Lung (tissue), 12 donors: Measurements from ENCODE around the gene CNGB1. TPM values are rescaled to one million over a fixed set of nuclear protein-coding genes. Genes with fewer than 3 reads are reported as not detected.
A peak's percentile ranks its signal among the peaks of the same experiment; 100 is the strongest.

ENCODE experiments used
- ATAC-seq: fragments of 200-7000 bp; cut with Tn5 transposase; one replicate; pipeline ENCODE4 v1.9.1; 2020; ENCODE audit warnings: moderate number of reproducible peaks; ENCODE audit not compliant: insufficient read depth, low FRiP score
- DNase-seq, 3 donors: peaks; one replicate each; pipeline ENCODE4 v3.0.0-alpha.2; 2013 to 2017
- H3K27ac ChIP-seq, 2 donors: one replicate each; pipeline ENCODE4 v1.5.1; 2013; ENCODE audit warnings: mild to moderate bottlenecking in 2 of 2, moderate library complexity in 2 of 2, control low read depth in 1 of 2, inconsistent platforms in 1 of 2, low read depth in 1 of 2, low read length in 1 of 2
- H3K27me3 ChIP-seq, 3 donors: one replicate each; pipeline ENCODE4 v1.5.1; 2013; ENCODE audit warnings: low read length in 2 of 3; ENCODE audit not compliant: control insufficient read depth in 3 of 3, insufficient read depth in 3 of 3
- H3K36me3 ChIP-seq, 4 donors: one replicate each; pipeline ENCODE4 v1.5.1; 2013; ENCODE audit warnings: low read length in 4 of 4, mild to moderate bottlenecking in 1 of 4, moderate library complexity in 1 of 4; ENCODE audit not compliant: control insufficient read depth in 4 of 4, insufficient read depth in 4 of 4
- H3K4me1 ChIP-seq, 5 donors: one replicate each; pipeline ENCODE4 v1.5.1; 2013; ENCODE audit warnings: low read length in 5 of 5, mild to moderate bottlenecking in 2 of 5, moderate library complexity in 1 of 5; ENCODE audit not compliant: control insufficient read depth in 5 of 5, insufficient read depth in 5 of 5
- H3K4me3 ChIP-seq: one replicate; pipeline ENCODE4 v1.5.1; 2013; ENCODE audit warnings: mild to moderate bottlenecking, control low read depth, moderate library complexity
- H3K9ac ChIP-seq, 2 donors: one replicate each; pipeline ENCODE4 v1.5.1; 2013; ENCODE audit warnings: low read length in 2 of 2, control low read depth in 1 of 2; ENCODE audit not compliant: insufficient read depth in 1 of 2
- H3K9me3 ChIP-seq, 4 donors: one replicate each; pipeline ENCODE4 v1.5.1; 2013; ENCODE audit warnings: low read length in 3 of 4, mild to moderate bottlenecking in 1 of 4, moderate library complexity in 1 of 4; ENCODE audit not compliant: control insufficient read depth in 4 of 4, insufficient read depth in 3 of 4
- WGBS, 2 donors: extraction: QIAGEN DNeasy Blood & Tissue Kit; methylation state at CpG; one replicate each; pipeline ENCODE4 v1.1.7; 2013; 5-methylcytosine and 5-hydroxymethylcytosine counted together
- polyA plus RNA-seq, 2 donors: library from polyadenylated mRNA; stranded (reverse); fragments of 200-250 nt; gene quantifications; one replicate each; pipeline ENCODE4 v1.2.1, GENCODE V29; 2013
- total RNA-seq, 2 donors: library from RNA; depleted of rRNA in 1 of 2; stranded (reverse); fragments of >200 nt in 1 of 2; gene quantifications; one replicate each; pipeline ENCODE4 v1.2.1, GENCODE V29; 2014 to 2021
- TF ChIP-seq, protein P1 (sequence below): IDR thresholded peaks from 2 replicates; pipeline ENCODE4 v1.5.1; 2012; ENCODE audit warnings: mild to moderate bottlenecking; ENCODE audit errors: control extremely low read depth, extremely low read depth
- donor health status: control.
- donor health status: control.
- donor health status: Bipolar disorder and iron deficiency.
- donor health status: healthy.
- donor health status: DM: yes; HTN: yes; CAD: no.

The CNGB1 gene
- total and polyA plus RNA-seq, 4 donors: 0.14 to 0.43 (median 0.19) TPM

DNA sequence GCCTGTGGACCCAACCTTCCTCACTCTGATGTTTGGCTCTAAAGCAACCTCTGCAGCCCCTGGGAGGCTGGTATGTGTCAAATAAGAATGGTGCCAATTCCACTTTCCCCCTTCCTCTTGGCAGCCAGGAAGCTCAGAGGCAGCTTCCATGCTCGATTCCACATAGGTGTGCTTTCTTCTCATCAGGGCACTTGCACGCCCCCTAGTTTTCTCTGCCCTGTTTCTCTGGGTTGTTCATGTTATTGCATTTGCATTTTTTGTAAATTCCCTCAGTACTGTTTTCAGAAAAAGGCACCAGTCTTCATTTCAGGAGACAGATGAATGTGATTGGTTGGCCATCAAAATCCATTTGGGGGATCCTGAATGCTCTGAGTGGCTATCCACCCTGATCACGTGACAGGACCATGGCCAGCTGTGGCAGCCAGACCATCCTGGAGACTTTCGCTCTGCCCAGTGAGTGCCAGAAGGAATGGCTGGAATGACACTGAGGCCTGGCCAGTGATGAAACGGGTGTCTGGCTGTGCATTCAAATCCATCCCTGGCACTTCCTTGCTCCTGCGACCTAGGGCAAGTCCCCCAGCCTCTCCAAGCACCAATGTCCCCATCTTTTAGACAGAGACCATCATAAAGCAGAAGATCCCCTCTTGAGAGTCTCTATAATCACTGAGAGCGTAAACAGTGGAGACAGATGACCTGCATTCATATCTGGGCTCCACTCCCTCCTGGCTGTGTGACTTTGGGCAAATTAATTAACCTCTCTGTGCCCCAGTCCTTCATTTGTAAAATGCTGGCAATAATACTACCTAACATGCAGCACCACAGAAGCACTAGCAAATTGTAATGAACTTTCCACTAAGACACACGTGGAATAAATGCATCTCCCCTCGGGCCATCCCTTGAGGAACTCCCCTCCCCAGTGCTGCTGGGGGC, 56.4 kb downstream of the CNGB1 start:
- H3K27ac ChIP-seq: no peak overlapping the region
- H3K9ac ChIP-seq: no peak overlapping the region
- WGBS, 2 donors: 80 to 85% methylated on average over 9 of the region's 9 CpGs
- DNase-seq: no peak
- no peak overlapping the region for H3K4me3 ChIP-seq
- TF ChIP-seq, protein P1, sequence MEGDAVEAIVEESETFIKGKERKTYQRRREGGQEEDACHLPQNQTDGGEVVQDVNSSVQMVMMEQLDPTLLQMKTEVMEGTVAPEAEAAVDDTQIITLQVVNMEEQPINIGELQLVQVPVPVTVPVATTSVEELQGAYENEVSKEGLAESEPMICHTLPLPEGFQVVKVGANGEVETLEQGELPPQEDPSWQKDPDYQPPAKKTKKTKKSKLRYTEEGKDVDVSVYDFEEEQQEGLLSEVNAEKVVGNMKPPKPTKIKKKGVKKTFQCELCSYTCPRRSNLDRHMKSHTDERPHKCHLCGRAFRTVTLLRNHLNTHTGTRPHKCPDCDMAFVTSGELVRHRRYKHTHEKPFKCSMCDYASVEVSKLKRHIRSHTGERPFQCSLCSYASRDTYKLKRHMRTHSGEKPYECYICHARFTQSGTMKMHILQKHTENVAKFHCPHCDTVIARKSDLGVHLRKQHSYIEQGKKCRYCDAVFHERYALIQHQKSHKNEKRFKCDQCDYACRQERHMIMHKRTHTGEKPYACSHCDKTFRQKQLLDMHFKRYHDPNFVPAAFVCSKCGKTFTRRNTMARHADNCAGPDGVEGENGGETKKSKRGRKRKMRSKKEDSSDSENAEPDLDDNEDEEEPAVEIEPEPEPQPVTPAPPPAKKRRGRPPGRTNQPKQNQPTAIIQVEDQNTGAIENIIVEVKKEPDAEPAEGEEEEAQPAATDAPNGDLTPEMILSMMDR: no peak
- H3K36me3 ChIP-seq: no peaks in the 10 kb centered on the region
- H3K4me1 ChIP-seq: no peaks in the 10 kb centered on the region
- H3K9me3 ChIP-seq: no peaks in the 10 kb centered on the region
- ATAC-seq: no peak
- H3K27me3 ChIP-seq: peaks cover 0 to 3% (median 0%) of the 10 kb centered on the region in 3 donors

DNA sequence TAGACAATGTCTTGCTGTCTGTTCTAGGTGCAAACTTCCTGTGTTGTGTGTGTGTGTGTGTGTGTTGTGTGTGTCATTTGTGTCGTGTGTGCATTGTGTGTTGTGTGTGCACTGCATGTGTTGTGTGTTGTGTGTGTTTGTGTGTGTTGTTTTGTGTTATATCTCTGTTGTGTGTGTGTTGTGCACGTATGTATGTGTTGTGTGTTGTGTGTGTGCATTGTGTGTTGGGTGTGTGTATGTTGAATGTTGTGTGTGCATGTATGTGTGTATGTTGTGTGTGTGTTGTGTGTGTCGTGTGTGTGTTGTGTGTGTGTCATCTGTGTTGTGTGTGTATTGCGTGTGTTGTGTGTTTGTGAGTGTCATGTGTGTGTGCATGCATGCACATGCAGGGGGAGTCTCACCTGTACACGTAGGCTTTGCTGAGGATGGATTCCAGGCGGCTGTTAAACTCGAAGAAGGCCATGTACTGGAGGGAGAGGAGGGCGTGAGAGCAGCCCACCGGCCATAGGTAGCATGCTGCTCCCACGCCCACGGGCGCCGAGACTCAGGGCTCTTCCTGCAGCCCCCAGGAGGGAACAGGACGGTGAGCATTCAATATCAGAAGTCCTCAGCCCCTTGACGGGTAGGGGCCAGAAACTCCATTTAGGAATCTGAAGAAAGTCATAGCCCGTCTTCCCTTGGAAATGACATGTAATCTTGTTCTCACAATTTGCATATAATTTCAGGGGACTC, 58.2 kb downstream of the CNGB1 start:
- Histone ChIP-seq H3K27me3 (peaks cover 0 to 3% (median 0%) of the 10 kb centered on the region in 3 donors), H3K9me3 (no peaks in the 10 kb centered on the region), H3K27ac (no peak overlapping the region), H3K4me1 (no peaks in the 10 kb centered on the region), H3K4me3 (no peak overlapping the region), H3K9ac (no peak overlapping the region), H3K36me3 (no peaks in the 10 kb centered on the region)
- ATAC-seq: peak; percentile 19
- DNase-seq: no peak
- TF ChIP-seq, protein P1: no peak
- 85 to 88% methylated on average over 16 of the region's 16 CpGs for WGBS, 2 donors

DNA sequence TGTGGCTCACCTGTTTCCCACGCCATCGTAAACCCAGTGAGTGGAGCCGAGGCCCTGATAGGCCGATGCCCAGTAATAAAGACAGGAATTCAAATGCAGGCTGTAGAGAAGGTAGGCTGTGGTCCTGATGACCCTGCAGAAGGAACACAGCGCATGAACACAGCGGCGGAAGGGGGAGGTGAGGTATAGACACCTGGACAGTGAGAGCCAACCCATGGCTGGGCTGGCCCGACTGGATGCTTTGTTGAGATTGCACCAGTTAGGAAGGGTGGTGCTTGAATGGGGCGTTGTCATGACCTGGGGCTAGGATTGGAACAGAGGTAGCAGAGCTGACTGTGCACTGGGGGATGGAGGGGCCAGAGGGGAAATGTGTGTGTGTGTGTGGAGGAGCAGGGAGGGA, 59.2 kb downstream of the CNGB1 start:
- no peak overlapping the region for H3K27ac ChIP-seq
- ATAC-seq: no peak
- no peak overlapping the region for H3K9ac ChIP-seq
- no peak overlapping the region for H3K4me3 ChIP-seq
- TF ChIP-seq, protein P1: no peak
- H3K36me3 ChIP-seq: no peaks in the 10 kb centered on the region
- 88 to 91% methylated on average over 9 of the region's 9 CpGs for WGBS, 2 donors
- H3K9me3 ChIP-seq: no peaks in the 10 kb centered on the region
- no peak for DNase-seq
- peaks cover 0 to 3% (median 0%) of the 10 kb centered on the region in 3 donors for H3K27me3 ChIP-seq
- peaks cover 0 to 4% (median 0%) of the 10 kb centered on the region in 5 donors for H3K4me1 ChIP-seq
